ENCODE results near the gene DTD1. TPM values are rescaled to one million over a fixed set of nuclear protein-coding genes. Genes with fewer than 3 reads are reported as not detected.
"Not testable (repeated sequence)": the region's sequence is repeated elsewhere in the genome, so short reads cannot be mapped to it uniquely, and the experiment has no call there.

Gene DTD1
- total RNA-seq, 8 experiments from 2014 or later = 44.4 to 163 (median 110) TPM

DNA sequence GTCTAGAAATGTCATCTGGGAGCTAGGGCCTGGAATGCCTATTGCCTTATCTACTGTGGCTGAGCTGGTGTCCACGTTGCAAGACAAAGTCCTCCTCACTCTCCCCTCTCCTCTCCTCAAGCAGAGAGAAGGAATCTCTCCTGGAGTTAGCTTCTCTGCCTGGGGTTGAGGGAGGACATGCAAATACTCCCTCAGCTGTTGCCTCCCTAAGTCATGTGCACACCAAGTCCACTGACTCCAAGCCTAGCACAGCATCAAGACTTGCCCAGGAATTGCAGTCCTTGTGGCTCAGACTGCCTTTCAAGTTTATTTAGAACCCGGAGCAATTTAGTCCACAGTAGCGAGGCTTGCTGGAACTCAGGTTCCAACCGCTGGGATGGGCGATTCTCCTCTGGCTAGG is 187.8 kb downstream of the DTD1 start:
- ATAC-seq (replicated peaks in 6 of 8) = peak in 2 of 8 experiments; percentile 68 to 71
- 20 to 100% (median 96%) methylated on average over 1 to 5 of the region's 5 CpGs; no CpG with 5 or more reads in 4 of the 10 experiments for WGBS, 10 experiments
- peaks cover 5 to 8% of the 10 kb centered on the region in 2 donors for H3K4me1 ChIP-seq (replicated peaks in 1 of 2)
- no peak overlapping the region for H3K27ac ChIP-seq
- in situ Hi-C loops (cut with MboI; ENCODE audit: low pct_unique_long_range_greater_than_20kb in 2 of 9, low sequenced_read_pairs in 9 of 9, unreplicated experiment in 9 of 9) = loop anchor here in 1 of 9 experiments (25.0 kb wide), 1 partner anchor 138 kb away; no protein-coding TSS in a partner anchor
- no peak overlapping the region for H3K4me3 ChIP-seq

DNA sequence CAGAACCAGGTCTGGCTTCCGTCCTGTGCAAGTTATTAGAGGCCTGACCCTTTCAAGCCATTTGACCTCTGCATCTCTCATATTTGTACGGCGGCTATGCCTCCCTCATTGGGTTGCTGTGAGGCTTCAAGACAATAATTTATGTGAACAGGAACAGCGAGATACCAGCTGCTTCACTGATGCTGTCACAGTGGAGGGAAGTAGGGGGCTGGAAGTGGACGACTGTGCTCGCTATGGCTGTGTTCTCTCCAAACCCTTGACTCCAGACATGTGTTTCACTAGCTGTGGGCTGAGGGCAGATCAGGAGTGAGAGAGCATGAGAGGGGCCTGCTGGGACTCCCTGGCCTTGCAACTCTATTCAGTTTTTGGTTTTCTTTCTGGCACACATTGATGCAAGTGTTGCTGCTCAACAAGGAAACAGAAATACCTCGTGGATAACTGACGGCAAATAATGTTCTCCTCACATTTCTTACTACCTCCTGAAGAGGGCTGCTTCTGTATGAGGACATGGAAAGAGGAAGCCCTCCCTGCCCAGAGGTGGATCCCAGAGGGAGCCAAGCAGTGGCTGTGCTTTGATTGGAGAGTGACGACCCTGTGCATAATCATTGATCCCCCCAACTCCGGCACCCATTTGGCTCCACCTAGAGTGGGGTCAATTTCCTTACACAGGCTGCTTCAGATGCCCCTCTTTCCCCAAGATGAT is 191.0 kb downstream of the DTD1 start:
- Histone ChIP-seq H3K27ac (peak overlapping the region in 1 of 2 donors; percentile 43), H3K4me3 (no peak overlapping the region), H3K4me1 (replicated peaks in 1 of 2) (peaks cover 5 to 8% of the 10 kb centered on the region in 2 donors)
- peak in 6 of 8 experiments; percentile 33 to 86 (median 61) for ATAC-seq (replicated peaks in 6 of 8)
- in situ Hi-C loops (cut with MboI; ENCODE audit: low pct_unique_long_range_greater_than_20kb in 2 of 9, low sequenced_read_pairs in 9 of 9, unreplicated experiment in 9 of 9) = loop anchor here in 1 of 9 experiments (25.0 kb wide), 1 partner anchor 142 kb away; no protein-coding TSS in a partner anchor
- 20 to 100% (median 67%) methylated on average over 2 to 6 of the region's 10 CpGs; no CpG with 5 or more reads in 4 of the 10 experiments for WGBS, 10 experiments

DNA sequence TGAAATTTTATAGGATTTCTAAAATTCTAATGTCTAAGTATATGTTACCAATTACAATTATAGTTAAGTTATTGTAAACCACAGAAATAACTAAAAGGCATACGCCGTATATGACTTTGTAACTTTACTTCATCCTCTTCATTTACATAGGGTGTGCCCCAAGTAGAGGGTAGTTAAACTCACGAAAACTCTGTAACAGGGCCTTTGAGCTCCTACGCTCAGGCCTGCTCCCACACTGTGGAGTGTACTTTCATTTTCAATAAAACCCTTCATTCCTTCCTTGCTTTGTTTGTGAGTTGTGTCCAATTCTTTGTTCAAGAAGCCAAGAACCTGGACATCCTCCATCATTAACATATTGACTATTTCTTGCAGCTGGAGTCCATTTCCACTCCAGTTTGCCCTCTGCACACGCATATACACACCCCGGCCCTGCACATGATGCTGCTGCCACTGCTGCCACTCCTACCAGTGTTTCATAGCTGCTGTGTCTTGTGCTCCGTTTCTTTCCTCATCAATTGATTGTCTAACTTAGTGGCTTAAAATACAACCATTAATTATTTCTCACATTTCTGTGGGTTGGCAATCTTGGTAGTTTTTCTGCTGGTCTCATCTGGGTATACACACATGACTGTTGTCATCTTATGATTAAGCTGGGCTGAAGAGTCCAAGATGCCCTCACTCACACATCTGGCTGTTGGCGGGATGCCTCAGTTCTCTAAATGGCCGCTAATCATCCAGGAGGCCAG is 192.7 kb downstream of the DTD1 start:
- Histone ChIP-seq H3K4me3 (no peak overlapping the region), H3K4me1 (replicated peaks in 1 of 2) (peaks cover 5 to 8% of the 10 kb centered on the region in 2 donors), H3K27ac (no peak overlapping the region)
- 0 to 100% (median 87%) methylated on average over 1 to 8 of the region's 9 CpGs for WGBS, 10 experiments
- in situ Hi-C loops (cut with MboI; ENCODE audit: low pct_unique_long_range_greater_than_20kb in 2 of 9, low sequenced_read_pairs in 9 of 9, unreplicated experiment in 9 of 9) = loop anchor here in 1 of 9 experiments (25.0 kb wide), 1 partner anchor 143 kb away; no protein-coding TSS in a partner anchor
- ATAC-seq (replicated peaks in 6 of 8) = peak in 3 of 8 experiments; percentile 53 to 93 (median 85)

DNA sequence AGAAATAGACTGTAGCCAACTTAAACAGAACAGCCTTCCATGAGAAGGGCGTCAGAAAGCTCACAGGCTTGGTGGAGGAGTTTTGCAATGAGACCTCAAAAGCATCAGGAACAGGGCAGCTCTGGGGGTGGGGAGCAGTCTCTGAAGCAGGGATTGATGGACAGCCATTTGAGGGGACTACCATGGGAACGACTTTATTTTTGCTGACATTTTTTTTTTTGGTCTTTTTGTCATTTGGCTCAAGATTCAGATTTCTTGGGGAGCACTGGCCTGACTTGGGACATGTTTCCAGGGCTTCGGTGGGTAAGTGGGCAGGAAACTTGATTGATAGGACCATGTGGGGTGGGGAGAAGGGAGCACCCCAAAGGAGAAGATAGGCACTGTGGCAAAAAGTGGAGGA is 193.7 kb downstream of the DTD1 start:
- H3K27ac ChIP-seq = no peak overlapping the region
- no peak overlapping the region for H3K4me3 ChIP-seq
- WGBS, 10 experiments = 63 to 83% (median 71%) methylated on average over 1 to 3 of the region's 3 CpGs; no CpG with 5 or more reads in 3 of the 10 experiments
- no peak for ATAC-seq (replicated peaks in 6 of 8)
- in situ Hi-C loops (cut with MboI; ENCODE audit: low pct_unique_long_range_greater_than_20kb in 2 of 9, low sequenced_read_pairs in 9 of 9, unreplicated experiment in 9 of 9) = loop anchor here in 1 of 9 experiments (25.0 kb wide), 1 partner anchor 144 kb away; no protein-coding TSS in a partner anchor
- peaks cover 5 to 8% of the 10 kb centered on the region in 2 donors for H3K4me1 ChIP-seq (replicated peaks in 1 of 2)

DNA sequence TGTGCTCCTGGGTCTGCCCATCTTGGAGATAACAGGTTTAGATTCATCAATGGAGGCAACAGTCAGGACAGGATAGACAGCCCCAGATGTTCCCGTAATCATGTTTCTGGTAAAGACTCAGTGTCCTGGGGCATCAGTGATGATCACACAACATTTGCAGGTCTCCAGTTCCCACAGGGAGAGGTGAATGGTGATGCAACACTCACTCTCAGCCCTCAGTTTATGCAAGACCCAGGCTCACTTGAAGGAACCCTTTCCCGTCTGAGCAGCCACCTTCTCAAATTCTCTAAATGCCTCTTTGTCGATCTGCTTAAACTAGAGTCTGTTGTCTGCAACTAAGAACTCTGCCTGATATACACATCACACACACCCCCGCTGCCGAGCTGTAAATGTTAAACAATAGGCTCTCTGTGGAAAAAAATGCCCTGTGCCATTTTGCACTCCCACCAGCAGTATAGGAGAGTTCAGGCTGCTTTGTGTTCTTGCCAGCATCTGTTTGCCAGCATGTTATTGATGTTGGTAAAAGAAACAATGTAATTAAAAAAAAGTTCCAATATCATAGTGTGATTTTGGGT is 195.6 kb downstream of the DTD1 start:
- in situ Hi-C loops (cut with MboI; ENCODE audit: low pct_unique_long_range_greater_than_20kb in 2 of 9, low sequenced_read_pairs in 9 of 9, unreplicated experiment in 9 of 9) = loop anchor here in 1 of 9 experiments (25.0 kb wide), 1 partner anchor 146 kb away; no protein-coding TSS in a partner anchor
- no peak for ATAC-seq (replicated peaks in 6 of 8)
- Histone ChIP-seq H3K4me1 (replicated peaks in 1 of 2) (peaks cover 5 to 7% of the 10 kb centered on the region in 2 donors), H3K4me3 (no peak overlapping the region), H3K27ac (no peak overlapping the region)
- 48 to 100% (median 82%) methylated on average over 1 to 5 of the region's 5 CpGs; no CpG with 5 or more reads in 1 of the 10 experiments for WGBS, 10 experiments

DNA sequence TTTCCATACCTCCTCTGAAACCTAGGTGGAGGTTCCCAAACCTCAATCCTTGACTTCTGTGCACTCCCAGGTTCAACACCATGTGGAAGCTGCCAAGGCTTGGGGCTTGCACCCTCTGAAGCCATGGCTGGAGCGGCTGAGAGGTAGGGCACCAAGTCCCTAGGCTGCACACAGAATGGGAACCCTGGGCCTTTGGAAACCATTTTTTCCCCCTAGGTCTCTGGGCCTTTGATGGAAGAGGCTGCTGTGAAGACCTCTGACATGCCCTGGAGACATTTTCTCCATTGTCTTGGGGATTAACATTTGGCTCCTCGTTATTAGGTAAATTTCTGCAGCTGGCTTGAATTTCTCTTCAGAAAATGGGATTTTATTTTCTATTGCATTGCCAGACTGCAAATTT is 199.2 kb downstream of the DTD1 start:
- 36 to 92% (median 67%) methylated on average over 1 to 2 of the region's 2 CpGs; no CpG with 5 or more reads in 5 of the 10 experiments for WGBS, 10 experiments
- not testable (repeated sequence) for H3K4me3 ChIP-seq; H3K27ac ChIP-seq; ATAC-seq (replicated peaks in 6 of 8); H3K4me1 ChIP-seq (replicated peaks in 1 of 2)
- in situ Hi-C loops (cut with MboI; ENCODE audit: low pct_unique_long_range_greater_than_20kb in 2 of 9, low sequenced_read_pairs in 9 of 9, unreplicated experiment in 9 of 9) = loop anchor here in 1 of 9 experiments (25.0 kb wide), 1 partner anchor 150 kb away; no protein-coding TSS in a partner anchor

DNA sequence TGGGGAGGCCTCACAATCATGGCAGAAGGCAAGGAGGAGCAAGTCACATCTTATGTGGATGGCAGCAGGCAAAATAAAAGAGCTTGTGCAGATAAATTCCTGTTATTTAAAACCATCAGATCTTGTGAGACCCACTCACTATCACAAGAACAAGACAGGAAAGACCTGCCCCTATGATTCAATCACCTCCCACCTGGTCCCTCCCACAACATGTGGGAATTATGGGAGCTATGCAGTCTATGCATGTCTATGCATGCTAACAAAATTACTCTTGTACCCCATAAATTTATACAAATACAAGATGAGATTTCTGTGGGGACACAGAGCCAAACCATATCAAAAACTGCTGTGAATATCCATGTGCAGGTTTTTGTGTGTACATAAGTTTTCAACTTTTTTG is 200.2 kb downstream of the DTD1 start:
- no peak for ATAC-seq (replicated peaks in 6 of 8)
- no peaks in the 10 kb centered on the region for H3K4me1 ChIP-seq (replicated peaks in 1 of 2)
- in situ Hi-C loops (cut with MboI; ENCODE audit: low pct_unique_long_range_greater_than_20kb in 2 of 9, low sequenced_read_pairs in 9 of 9, unreplicated experiment in 9 of 9) = loop anchor here in 1 of 9 experiments (25.0 kb wide), 1 partner anchor 151 kb away; no protein-coding TSS in a partner anchor

DNA sequence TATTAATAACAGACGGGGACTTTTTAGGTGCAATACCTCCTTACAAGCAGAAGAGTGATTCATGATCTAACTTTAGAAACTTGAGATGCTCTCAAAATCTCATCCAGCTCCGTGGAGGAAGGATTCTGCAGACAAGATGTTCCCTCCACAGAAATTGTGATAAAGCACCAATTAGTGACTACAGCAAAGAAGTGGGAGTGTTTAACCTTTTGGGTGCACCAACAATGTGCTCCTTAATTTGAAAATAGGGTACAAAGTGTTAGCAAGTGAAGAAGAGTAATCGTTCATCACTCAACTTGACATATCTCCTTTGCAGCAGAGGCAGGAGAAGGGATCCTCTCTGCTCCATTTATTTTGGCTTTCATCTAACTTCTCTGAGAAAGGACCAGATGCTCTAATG is 202.9 kb downstream of the DTD1 start:
- no peak overlapping the region for H3K27ac ChIP-seq
- WGBS, 10 experiments = 0 to 80% (median 33%) methylated on average over 1 to 3 of the region's 3 CpGs
- peaks cover 15% of the 10 kb centered on the region in 2 donors for H3K4me1 ChIP-seq (replicated peaks in 1 of 2)
- ATAC-seq (replicated peaks in 6 of 8) = no peak
- in situ Hi-C loops (cut with MboI; ENCODE audit: low pct_unique_long_range_greater_than_20kb in 2 of 9, low sequenced_read_pairs in 9 of 9, unreplicated experiment in 9 of 9) = loop anchor here in 1 of 9 experiments (25.0 kb wide), 1 partner anchor 153 kb away; no protein-coding TSS in a partner anchor
- H3K4me3 ChIP-seq = no peak overlapping the region

More for the DNA sequence above, 200.2 kb downstream of the DTD1 start:
- no peak overlapping the region for H3K4me3 ChIP-seq
- H3K27ac ChIP-seq = no peak overlapping the region

DNA sequence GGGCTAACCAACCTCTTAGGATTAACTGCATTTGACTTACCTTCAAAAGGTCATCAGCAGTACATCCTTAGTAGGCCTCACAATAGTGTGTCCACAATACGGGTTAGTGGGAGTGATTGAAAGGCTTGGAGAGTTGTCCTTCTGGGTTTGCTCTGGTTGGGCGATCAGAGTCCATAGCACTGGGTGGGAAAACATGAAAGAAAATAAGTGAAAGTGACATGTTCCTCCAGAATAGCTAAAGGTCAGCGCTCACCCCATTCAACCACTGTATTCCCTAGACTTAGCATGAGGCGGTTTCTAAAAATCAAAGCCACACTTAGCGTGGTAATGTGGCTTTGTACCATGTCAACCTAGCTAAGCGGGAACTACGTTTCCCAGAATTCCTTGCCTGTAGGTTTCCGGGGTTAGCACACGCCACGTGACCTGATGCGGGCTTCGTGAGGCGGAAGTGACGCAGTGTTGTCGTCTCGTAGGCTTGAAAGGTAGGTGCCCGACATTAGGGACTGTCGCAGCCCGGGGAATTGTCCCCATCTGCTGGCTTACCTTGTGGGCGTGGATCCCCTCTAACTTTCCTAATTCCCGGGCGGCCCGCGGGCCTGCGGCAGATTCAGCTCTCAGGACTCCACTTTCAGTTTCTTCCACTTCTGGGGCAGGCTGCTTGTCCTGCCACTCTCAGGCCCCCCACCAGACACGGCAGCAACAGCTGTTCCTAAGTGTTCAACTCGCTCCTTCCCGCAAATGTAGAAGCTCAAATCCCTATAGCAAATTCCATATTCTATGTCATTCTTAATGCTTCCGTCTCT is 206.0 kb downstream of the DTD1 start:
- H3K4me1 ChIP-seq (replicated peaks in 1 of 2) = peaks cover 15% of the 10 kb centered on the region in 2 donors
- peak; percentile 97 to 99 (median 99) for ATAC-seq (replicated peaks in 6 of 8)
- in situ Hi-C loops (cut with MboI; ENCODE audit: low pct_unique_long_range_greater_than_20kb in 2 of 9, low sequenced_read_pairs in 9 of 9, unreplicated experiment in 9 of 9) = loop anchor here in 1 of 9 experiments (25.0 kb wide), 1 partner anchor 157 kb away; no protein-coding TSS in a partner anchor
- H3K27ac ChIP-seq = peak overlapping the region; percentile 41 to 80
- peak overlapping the region; percentile 57 to 95 (median 65) for H3K4me3 ChIP-seq
- 0 to 100% (median 11%) methylated on average over 1 to 23 of the region's 29 CpGs for WGBS, 10 experiments

DNA sequence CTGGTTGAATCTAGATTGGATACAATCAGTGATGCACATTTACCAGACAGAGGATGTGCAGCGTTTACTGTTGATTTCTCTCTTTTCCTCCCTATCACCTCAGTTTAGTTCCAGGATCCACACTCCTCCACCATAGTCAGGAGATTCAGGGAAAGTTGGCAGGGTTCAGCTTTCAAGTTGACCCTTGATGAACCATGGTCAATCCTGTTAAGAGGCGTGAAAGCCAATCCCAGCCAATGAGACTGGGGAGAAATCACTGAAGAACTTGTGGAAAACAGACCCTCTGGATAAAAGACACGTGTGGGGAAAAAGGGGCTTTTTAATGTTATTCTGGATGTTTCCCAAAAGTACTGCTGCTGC is 206.6 kb downstream of the DTD1 start:
- H3K4me3 ChIP-seq = peak overlapping the region; percentile 57 to 95 (median 65)
- in situ Hi-C loops (cut with MboI; ENCODE audit: low pct_unique_long_range_greater_than_20kb in 2 of 9, low sequenced_read_pairs in 9 of 9, unreplicated experiment in 9 of 9) = loop anchor here in 1 of 9 experiments (25.0 kb wide), 1 partner anchor 157 kb away; no protein-coding TSS in a partner anchor
- ATAC-seq (replicated peaks in 6 of 8) = no peak
- WGBS, 10 experiments = 0 to 83% (median 46%) methylated on average over 1 to 3 of the region's 3 CpGs
- H3K27ac ChIP-seq = peak overlapping the region in 1 of 2 donors; percentile 80
- H3K4me1 ChIP-seq (replicated peaks in 1 of 2) = peaks cover 15% of the 10 kb centered on the region in 2 donors

DNA sequence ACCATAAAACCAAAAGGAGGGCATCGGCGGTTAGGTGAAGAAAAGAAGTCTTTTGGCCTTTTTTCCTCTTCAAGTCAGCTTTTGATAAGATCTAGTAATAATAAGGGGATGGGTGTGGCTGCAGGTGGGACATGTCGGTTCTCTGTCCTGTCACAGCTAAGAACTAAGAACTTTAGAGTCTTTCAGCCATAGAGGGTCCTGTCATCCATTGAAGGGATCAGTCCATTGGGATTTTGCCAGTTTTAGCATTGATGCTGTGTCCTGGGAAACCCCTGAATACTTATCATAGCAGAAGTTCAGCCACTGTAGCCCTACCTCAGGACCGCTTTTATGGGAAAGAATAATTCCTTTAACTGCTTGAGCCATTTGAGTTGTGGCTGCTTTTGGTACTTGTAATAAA is 207.5 kb downstream of the DTD1 start:
- Histone ChIP-seq H3K4me3 (peak overlapping the region in 1 of 5 donors; percentile 58), H3K27ac (no peak overlapping the region), H3K4me1 (replicated peaks in 1 of 2) (peaks cover 15% of the 10 kb centered on the region in 2 donors)
- WGBS, 10 experiments = 36 to 100% (median 82%) methylated on average over 1 to 4 of the region's 4 CpGs; no CpG with 5 or more reads in 2 of the 10 experiments
- in situ Hi-C loops (cut with MboI; ENCODE audit: low pct_unique_long_range_greater_than_20kb in 2 of 9, low sequenced_read_pairs in 9 of 9, unreplicated experiment in 9 of 9) = loop anchor here in 1 of 9 experiments (25.0 kb wide), 1 partner anchor 158 kb away; no protein-coding TSS in a partner anchor
- no peak for ATAC-seq (replicated peaks in 6 of 8)

Measured in motor neuron (in vitro differentiated cells).